Ishikawa (cell line): ENCODE data around the gene KRTAP10-1.

ENCODE experiments used
- CEBPB ChIP-seq: IDR thresholded peaks from 2 replicates; pipeline ENCODE4 v1.6.1; 2012
- CREB1 ChIP-seq: IDR thresholded peaks from 2 replicates; pipeline ENCODE4 v1.6.1; 2012; ENCODE audit warnings: low read depth
- EGR1 ChIP-seq: IDR thresholded peaks from 2 replicates; pipeline ENCODE4 v1.6.1; 2012
- EP300 ChIP-seq: IDR thresholded peaks from 2 replicates; pipeline ENCODE4 v1.6.1; 2012; ENCODE audit warnings: borderline replicate concordance
- FOXM1 ChIP-seq: IDR thresholded peaks from 2 replicates; pipeline ENCODE4 v1.6.1; 2012; ENCODE audit warnings: low read depth, borderline replicate concordance
- RAD21 ChIP-seq: IDR thresholded peaks from 2 replicates; pipeline ENCODE4 v1.6.1; 2012; ENCODE audit warnings: low read depth
- TAF1 ChIP-seq: IDR thresholded peaks from 2 replicates; pipeline ENCODE4 v1.6.1; 2012; ENCODE audit warnings: low read depth, mild to moderate bottlenecking
- TCF12 ChIP-seq: IDR thresholded peaks from 2 replicates; pipeline ENCODE4 v1.6.1; 2012; ENCODE audit warnings: low read depth
- YY1 ChIP-seq: IDR thresholded peaks from 2 replicates; pipeline ENCODE4 v1.6.1; 2012; ENCODE audit warnings: low read depth
- TF ChIP-seq, protein P1 (sequence below): IDR thresholded peaks from 2 replicates; pipeline ENCODE4 v1.6.1; 2012

GRCh38 chr21:44568667-44569556 lies 28.9 kb upstream of the KRTAP10-1 start:
- TF ChIP-seq YY1 (no peak), CEBPB (no peak), EP300 (no peak), TAF1 (no peak), RAD21 (no peak), TCF12 (no peak), FOXM1 (no peak), CREB1 (no peak), EGR1 (no peak)
- TF ChIP-seq, protein P1, sequence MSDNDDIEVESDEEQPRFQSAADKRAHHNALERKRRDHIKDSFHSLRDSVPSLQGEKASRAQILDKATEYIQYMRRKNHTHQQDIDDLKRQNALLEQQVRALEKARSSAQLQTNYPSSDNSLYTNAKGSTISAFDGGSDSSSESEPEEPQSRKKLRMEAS = no peak
